Measurements from ENCODE around the gene GPC6. TPM values are rescaled to one million over a fixed set of nuclear protein-coding genes. Genes with fewer than 3 reads are reported as not detected.

The GPC6 gene
- polyA plus RNA-seq, 3 donors = 54.9 to 59.5 (median 55.3) TPM

DNA sequence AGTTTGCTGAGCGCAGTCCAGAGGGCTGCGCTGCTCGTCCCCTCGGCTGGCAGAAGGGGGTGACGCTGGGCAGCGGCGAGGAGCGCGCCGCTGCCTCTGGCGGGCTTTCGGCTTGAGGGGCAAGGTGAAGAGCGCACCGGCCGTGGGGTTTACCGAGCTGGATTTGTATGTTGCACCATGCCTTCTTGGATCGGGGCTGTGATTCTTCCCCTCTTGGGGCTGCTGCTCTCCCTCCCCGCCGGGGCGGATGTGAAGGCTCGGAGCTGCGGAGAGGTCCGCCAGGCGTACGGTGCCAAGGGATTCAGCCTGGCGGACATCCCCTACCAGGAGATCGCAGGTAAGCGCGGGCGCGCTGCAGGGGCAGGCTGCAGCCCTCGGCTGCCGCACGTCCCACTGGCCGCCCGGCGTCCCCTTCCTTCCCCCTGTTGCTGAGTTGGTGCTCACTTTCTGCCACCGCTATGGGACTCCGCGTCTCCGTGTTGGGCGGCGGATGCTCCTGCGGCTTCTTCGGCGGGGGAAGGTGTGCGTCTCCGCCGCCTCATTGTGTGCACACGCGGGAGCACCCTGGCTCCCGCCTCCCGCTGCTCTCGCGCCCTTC lies 772 bp downstream of the GPC6 start:
- DNase-seq = peak; percentile 54

DNA sequence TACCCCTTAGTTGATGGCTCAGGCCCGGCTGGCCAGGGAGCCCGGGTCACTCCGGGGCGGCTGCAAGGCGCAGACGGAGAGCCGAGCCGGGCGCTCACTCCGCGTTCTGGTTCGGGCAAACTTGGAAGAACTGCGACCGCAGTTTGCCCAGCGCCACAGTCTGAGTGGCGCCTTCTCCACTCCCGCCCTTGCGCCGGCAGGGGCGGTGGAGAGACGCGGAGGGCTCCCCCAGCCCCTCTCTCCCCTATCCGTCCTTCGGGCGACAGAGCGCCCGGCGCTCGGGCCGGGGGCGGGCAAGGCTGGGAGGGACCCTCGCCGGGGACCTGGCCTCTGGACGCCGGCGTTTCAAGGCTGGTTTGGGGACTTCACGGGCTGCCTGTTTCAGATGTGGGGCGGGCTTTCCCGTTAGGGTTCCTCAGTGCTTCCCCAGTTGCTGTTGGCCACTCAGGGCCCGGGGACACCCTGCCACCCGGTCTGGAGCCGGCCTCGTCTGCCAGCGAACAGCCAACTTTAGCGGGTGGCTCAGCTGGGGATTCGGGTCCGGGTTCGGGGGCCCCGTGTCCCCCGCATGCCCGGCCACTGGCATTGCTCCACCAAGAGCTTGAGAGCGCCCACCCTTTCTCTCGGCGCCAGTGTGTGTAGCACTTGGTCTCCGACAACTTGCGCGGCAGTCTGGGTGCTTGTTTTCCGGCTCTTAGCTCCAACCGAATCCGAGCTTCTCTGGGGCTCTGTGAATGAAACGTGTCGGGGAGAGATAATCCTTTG lies 1.5 kb downstream of the GPC6 start:
- DNase-seq = peak; percentile 89

DNA sequence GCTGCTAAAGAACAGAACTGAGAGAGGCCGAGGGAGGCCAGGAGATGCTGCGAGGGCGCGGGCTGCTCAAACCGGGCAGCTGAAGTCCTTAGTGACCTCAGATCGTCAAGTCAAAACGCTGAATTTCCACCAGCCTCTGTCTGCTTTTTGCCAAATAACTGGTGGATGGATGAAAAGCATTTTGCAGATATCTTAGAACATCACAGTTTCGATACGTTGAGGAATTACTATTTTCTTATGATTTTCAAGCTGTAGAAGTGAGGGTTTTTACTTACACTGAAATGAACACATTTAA lies 2.0 kb downstream of the GPC6 start:
- no peak for DNase-seq

DNA sequence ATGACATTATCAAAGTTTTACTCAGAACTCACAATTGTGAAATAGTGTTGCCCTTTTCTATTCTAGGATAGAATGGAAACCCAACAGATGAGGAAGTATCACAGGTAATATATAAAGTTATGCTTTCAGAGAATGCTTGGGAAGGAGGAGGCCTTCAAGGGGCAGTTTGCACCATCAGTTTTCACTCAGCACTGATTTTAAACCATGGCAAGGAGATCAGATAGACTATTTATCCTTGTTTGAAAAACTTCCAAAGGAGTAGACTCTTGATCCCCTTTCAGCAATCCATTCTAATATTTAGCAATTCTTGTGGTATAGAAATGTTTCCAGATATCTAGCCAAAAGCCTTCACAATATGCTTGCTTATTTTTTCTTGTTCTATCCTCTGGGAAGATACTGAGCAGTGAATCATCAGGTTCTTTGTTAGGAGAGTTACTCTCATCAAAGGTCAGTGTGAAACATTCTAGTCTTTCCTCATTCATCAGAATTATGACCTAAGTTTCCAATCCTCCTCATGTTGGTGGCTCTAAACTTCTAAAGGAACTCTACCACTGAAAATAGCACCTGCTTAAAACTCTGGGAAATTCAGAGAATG lies 3.8 kb downstream of the GPC6 start:
- DNase-seq = no peak

DNA sequence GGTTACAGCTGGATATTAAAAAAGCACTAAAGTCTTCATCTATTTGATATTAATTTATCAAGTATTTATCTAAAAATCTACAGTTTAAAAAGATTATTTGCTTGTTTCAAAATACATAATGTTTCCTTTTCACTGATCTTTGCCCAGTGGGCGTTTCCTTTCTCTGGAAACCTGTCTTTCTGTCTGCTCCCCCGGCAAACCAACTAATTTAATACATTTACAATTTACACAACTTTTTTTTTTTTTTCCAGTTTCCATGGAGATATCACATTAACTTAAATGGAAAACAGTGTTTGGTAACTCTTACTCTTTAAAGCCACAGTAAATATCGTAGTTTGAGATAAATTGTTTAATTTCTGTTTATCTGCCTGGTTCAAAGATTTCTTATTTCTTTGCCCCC lies 5.3 kb downstream of the GPC6 start:
- DNase-seq = no peak

DNA sequence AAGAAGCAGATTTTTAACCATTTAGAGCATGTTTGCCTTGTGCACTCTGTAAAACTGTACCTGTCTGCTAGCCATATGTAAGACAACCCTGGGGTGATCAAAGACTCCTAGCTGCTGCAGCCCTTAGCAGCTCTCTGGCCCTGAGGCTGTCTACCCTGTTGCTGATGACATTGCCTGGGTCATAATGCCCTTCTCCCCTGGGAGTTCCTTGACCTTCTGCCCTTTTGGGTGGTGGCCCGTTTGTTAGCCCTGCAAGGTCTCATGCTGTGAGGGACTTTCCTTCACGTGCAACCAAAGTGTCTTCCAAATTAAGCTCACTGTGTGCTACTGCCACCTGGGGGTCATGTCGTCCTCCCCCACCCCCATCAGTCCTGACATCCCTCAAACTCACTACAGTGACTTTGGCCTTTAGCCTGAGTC lies 7.4 kb downstream of the GPC6 start:
- no peak for DNase-seq

DNA sequence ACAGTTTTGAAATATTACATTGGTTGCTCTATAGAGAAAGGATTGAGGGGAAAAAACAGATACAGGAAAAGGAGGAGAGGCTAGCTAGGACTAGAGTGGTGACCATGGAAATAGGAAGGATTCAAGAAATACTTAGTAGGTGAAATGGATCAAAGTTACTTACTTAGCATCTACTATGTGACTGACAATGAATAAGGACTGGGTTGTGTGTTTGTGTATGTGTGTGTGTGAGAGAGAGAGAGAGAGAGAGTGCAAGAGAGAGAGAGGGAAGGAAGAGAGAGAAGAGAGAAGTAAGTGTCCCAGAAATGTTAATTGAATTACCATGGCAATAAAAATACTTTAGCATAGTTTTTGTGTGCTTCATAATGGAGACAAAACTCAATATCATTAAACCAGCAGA lies 7.9 kb downstream of the GPC6 start:
- DNase-seq = no peak

DNA sequence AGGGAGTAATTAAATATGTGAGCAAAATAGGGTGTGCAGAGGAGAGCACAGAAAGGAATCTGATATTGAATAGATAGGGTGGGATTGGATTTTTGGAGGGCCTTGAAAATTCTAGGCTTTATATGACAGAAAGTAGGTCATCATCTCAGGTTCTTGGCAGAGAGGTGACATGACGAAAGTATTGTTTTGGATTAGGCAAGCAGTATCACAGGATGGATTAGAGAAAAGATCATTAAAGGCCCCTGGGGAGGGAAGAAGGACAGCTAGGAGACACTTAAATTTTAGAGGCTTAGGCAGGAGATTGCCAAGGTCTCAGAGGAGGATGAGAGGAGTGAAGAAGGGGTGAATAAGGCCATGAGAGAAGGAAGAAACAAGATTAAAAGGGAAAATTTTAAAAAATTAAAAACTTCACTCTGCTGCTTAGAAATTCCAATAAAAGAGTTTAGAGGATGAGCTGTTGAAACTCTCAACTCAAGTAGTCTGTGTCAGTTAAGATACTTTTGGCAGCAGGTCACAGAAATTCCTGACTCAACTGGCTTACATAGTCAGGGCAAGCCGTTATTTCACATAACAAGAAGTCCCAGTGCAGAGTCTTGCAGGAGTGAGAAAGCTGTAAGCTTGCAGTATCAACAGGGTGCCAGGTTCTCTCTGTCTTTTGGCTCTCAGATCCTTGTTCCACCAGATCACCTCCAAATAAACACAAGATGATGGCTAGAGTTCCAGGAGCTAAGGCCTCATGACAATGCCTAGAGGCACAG lies 8.8 kb downstream of the GPC6 start:
- no peak for DNase-seq

DNA sequence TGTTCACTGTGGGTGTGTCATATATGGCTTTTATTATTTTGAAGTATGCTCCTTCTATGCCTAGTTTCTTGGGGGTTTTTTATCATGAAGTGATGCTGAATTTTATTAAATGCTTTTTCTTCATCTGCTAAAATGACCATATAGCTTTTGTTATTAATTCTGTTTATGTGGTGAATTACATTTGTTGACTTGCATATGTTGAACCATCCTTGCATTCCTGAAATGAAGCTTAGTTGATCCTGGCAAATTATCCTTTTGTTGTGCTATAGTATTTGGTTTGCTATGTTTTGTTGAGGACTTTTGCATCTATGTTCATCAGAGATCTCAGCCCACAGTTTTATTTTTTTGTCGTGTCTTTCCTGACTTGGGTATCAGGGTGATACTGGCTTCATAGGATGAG lies 12.1 kb downstream of the GPC6 start:
- no peak for DNase-seq

DNA sequence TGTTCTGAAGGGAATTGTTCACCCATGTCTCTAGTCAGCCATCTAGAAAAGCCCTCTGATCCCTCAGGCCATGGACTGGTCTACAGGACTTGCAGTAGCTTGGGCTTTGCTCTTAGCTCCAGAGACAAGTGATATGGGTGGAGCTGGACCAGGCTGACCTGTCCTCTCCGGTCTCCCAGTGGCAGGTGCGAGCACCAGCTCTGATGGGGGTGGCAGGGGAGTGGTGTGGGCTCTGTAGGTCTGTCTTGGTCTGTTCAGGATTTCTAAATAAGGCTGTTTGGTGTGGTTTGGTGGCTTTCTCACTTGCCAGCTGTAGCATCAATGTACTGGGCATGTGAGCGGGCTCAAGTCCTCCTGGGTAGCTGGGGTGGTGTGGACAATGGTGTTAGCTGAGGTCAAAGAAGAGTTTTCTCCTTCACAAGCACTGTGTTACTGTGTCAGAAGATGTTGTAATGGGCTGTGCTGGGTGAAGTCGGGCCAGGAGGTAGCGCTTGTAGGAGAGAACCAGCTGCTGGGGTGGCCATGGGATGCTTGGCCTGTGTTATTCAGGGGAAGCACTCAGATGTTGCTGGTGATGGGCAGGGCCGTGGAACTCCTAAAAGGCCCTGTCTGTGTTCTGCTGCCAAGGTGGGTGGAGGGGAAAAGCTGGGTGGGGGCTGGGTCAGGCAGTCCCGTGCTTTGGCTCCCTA lies 16.9 kb downstream of the GPC6 start:
- DNase-seq = no peak

DNA sequence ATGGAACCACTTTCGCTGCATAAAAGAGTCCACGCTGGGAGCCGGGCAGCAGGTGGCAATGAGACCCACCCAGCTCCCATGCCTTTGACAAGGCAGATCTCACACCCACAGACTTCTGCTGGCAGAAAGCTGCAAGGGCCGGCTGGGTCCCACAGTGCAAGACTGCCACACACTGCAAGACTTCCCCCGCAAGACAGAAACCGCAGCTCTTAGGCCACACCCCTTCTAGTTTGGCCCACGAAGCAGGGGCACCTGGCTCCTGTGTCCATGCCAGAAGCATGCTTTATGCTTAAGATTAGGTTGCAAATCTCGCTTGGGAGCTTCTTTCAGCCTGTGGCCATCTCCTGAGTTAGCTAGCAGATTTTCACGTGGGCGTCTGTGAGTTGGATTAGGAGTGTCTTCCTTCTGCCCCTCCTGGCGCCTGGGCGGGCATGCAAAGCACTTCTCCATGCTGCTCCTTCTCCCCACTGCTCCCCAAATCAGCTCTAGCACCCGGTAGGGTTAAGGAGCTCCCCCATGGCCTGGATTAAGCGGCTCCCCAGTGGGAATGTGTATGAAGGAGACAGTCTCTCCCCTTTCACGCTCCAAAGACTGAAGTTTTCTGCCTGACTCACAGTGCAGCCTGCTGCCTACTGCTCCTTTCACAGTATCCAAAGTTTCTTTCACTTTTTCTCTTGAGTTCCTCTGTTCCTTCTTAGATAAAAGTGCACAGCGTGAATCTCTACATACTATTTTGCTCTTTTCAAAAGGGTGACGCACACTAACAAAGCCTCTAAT lies 17.7 kb downstream of the GPC6 start:
- DNase-seq = no peak

DNA sequence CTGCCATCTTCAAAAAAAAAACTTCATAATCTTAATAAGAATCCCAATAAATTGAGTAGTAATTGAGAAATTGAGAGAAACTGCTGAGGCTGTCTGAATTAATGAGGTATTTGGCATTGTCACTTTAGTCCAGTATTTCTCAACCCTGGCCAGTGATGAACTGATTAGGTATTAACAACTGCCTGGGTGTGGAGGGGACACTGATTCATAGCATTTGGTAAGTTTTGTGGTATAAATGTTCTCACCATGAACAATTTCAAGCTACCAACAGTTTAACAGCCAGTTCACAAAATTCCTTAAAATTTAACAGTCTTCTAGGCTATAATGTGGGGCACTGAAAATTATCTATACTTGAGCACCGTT lies 18.3 kb downstream of the GPC6 start:
- DNase-seq = no peak

DNA sequence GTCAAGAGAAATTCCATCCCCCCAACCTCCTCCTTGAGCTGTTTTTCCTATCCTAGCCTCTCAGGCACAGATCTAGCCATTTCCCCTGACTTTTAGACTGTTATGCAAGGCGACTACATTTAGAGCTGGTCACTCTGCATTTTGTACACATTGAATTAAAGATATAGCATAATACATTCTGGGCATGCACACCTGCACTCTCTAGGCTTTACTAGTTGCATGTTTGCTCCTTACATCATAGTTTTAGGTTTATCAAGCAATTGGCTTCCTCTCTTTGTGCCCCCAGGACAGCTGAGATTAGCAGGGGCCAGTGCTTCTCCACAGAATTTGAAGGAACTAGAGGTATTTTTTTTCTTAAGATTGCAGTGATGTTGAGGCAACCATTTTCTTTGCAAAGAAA lies 19.5 kb downstream of the GPC6 start:
- no peak for DNase-seq

DNA sequence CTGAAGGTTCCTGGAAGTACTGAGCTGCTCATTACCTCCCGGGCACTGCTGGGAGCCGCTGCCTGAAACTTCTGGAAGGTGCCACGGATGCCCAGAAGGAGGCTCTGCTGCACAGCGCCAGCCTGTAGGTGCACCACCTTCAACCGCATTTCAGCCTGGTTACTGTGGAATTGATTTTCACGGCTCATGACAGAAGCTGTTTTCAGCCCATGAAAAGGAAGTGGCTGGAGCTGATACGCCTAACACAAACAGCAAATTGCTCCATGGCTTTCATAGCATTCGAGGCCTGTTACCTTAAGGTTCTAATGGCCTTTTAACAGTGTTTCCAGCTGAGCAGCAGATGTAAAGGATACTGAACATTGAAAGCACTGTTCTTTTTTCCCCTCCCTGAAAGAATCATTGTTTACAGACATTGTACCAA lies 22.0 kb downstream of the GPC6 start:
- DNase-seq = no peak

DNA sequence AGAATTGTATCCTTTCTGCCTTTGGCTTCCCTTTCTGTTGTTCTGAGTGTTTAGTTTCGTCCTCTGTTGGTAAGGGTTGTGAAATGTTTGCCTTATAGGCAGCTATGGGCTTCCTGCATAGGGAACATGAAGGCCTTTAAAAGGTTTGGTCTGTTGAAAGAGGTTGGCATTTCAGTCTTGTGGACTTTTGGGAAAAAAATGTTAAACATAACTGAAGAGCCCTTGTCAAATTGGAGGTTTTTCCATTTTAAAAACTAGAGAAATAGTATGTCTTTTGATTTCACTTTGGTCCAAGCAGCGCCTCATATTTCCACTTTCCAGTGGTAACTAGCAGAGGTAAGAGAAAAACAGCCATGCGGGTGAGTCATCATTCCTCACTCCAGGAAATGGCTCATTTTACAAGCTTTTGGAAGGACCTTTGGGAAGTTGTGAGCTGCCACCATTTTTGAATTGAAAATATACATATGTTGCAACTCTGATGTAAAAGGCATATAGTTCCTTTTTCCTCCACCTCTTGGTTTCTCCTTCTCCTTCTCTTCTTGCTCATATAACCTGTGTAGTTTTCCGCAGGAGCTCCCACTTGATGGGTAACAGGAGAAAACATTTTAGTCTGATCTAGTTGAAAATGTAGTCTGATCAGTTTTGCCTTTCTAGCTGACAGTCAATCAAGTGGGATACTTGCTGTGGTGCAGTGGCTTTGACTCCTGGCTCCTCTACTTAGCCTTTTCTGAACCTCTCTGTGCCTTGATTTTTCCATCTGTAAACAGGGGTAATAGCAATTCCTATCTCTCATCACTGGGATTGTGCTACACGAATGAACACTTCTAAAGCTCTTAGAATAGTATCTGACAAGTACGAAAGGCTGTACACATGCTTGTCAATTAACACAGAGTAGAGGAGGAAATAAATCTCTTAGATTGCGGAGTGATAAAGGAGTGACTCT lies 23.0 kb downstream of the GPC6 start:
- no peak for DNase-seq

DNA sequence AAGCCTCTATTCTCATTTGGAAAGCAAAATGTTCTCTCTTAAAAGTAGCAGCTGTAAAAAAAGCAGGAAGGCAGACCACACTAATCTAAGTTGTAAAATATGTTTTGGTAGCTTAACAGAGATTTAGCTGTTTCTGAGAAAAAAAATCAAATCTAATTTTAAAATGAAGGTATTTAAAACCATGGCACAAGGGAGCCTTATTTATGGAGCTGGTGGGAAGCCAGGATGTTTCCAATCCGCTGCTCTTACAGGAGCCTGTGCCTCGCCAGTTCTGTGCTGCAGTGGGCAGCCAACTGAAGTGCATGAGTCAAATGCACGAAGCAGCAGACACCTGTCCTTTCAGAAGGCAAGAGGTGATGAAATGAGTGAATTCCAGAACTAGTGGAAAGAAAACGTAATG lies 28.2 kb downstream of the GPC6 start:
- no peak for DNase-seq

DNA sequence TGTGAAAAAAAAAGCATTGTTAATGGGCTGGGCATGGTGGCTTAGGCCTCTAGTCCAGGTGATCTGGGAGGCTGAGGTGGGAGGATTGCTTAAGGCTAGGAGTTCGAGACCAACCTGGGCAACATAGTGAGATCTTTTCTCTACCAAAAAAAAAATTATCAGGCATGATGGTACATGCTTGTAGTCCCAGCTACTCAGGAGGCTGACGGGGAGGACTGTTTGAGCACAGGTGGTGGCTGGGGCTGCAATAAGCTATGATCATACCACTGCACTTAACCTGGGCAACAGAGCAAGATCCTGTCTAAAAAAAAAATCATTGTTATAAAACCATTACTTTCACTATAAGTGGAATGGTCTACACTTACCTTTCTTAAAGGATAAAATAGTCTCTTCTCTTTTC lies 30.4 kb downstream of the GPC6 start:
- no peak for DNase-seq

DNA sequence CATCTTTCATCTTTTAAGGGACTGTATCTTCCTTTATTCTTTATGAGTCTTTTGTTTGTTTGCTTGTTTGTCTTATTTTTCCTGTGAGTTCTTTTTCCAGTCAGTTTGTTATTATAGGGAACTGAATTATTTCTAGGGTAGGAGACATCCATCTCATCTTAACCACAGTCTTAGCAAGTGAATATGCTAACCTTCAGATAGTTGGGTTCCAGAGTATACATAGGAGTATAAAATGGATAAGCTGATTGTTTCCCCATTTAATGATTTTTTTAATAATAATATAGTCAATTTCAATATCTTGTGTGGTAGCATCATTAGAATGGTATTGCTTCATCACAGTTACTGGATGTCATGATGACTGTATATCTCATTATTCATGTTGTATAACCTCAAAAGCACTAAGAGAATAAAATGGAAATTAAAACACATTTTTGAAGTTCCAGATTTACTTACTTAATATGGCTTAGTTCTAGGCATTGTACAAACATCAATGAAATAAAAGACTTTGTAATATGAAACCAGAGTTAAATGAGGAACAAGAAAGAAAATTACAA lies 33.0 kb downstream of the GPC6 start:
- DNase-seq = no peak

DNA sequence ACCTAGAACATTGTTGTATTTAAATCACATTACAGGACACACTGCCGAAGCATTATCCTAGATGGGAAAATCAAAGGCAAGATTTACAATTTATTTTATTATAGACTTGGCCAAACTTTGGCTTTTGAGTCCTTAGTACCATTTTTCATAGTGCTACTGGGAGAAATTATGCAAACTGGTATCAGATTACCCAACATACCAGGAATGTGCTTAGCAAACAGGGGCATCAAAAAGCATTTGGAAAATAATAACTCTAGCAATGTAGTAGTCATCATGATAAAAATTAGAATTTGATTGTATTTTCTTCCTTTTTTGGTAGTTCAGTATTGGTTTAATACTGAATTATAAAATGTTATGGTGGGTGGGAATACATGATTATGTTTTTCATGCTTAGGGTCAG lies 34.0 kb downstream of the GPC6 start:
- DNase-seq = no peak

DNA sequence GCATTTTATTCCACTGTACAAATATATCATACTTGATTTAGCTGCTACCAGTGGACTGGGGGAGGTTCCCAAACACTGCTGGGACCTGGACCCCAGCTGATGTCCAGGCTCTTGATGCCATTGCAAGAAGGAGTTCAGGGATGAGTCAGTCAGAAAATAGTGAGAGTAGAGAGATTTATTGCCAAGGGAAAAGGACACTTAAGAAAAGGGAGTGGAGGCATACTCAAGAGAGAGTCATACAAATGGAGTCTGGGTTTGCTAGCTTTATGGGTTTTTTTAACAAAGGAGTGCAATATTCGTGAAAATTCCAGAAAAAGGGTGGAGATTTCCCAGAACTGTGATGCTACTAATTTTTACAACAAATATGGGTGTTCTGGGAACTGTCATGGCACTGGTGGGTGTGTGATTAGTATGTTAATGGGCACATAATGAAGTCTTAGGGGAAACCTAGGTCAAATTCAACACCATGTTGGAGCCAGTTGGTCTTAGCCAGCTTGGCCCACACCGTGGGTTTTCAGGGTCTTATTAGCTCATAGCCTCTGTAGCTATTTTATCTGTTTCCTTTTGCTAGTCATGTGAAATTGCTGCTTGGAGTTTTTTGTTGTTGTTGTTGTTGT lies 36.2 kb downstream of the GPC6 start:
- DNase-seq = no peak

Measured in renal pelvis (tissue), 4 donors.